NB4 (cell line): ENCODE measurements around the gene STK40.

Experiments
- DNase-seq: peaks from one replicate; pipeline ENCODE4 v3.0.0; 2010; ENCODE audit warnings: low read depth
- H3K4me3 ChIP-seq: one replicate; pipeline ENCODE4 v1.5.1; 2011; ENCODE audit warnings: mild to moderate bottlenecking, low read depth, low read length, moderate library complexity
- MYC ChIP-seq: IDR thresholded peaks from 2 replicates; pipeline ENCODE4 v1.6.1; 2011; ENCODE audit warnings: low read depth, low read length
- POLR2A ChIP-seq: IDR thresholded peaks from 2 replicates; pipeline ENCODE4 v1.6.1; 2011; ENCODE audit warnings: mild to moderate bottlenecking; ENCODE audit not compliant: insufficient read length; ENCODE audit errors: extremely low read depth
- TF ChIP-seq, protein P1 (sequence below): IDR thresholded peaks from 2 replicates; pipeline ENCODE4 v1.6.1; 2011; ENCODE audit warnings: low read depth, low read length
- TF ChIP-seq, protein P2 (sequence below): IDR thresholded peaks from one replicate; pipeline ENCODE4 v1.5.1; 2012; ENCODE audit warnings: low read depth, low read length

The STK40 gene

DNA sequence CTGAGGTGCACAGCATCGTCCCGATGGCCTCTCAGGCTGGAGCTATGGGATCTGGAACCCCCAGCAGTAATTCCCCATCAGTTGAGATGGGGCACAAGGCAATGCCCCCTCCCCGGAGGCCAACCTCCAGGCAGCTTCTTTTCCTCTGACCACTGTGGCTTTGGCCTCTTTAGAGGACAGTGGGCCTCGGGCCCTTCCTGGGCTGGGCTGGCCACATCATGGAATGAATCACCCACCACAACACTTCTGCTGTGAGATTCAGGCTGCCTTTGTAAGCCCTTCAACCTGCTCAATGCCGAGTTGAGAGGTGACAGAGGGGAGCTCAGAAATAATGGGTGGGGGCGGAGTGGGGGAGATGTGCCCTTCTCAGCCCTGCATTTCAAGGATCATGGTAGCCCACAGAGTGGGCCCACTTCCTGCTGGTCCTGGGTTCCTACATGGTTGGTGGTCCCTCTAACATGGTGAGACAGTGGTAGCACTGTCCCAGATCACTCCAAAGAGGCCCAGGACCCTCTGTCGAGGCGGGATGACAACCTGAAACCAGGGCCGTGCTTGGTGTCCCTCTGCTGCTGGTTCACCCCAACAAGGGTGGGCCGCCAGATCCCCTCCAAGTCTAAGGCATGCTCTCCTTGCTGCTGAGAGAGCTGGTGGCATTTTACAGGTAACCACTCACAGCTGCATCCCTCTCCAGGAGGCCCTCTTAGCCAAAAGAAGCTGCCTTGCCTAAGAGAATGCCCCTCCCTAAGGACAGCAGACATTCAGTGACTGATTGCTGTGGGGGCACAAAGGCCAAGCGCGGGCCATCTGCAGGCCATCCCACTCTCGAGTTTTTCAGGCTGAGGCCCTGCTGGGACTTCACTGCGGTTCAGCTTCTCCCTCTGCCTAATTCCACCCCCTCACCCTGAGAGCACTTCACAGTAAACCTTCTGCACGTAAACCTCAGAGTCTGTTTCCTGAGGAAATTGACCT lies 32.5 kb downstream of the STK40 start:
- DNase-seq = no peak
- no peak overlapping the region for H3K4me3 ChIP-seq
- TF ChIP-seq, protein P1, sequence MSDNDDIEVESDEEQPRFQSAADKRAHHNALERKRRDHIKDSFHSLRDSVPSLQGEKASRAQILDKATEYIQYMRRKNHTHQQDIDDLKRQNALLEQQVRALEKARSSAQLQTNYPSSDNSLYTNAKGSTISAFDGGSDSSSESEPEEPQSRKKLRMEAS = no peak
- no peak for TF ChIP-seq POLR2A
- TF ChIP-seq, protein P2, sequence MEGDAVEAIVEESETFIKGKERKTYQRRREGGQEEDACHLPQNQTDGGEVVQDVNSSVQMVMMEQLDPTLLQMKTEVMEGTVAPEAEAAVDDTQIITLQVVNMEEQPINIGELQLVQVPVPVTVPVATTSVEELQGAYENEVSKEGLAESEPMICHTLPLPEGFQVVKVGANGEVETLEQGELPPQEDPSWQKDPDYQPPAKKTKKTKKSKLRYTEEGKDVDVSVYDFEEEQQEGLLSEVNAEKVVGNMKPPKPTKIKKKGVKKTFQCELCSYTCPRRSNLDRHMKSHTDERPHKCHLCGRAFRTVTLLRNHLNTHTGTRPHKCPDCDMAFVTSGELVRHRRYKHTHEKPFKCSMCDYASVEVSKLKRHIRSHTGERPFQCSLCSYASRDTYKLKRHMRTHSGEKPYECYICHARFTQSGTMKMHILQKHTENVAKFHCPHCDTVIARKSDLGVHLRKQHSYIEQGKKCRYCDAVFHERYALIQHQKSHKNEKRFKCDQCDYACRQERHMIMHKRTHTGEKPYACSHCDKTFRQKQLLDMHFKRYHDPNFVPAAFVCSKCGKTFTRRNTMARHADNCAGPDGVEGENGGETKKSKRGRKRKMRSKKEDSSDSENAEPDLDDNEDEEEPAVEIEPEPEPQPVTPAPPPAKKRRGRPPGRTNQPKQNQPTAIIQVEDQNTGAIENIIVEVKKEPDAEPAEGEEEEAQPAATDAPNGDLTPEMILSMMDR = no peak
- TF ChIP-seq MYC = no peak

GRCh38 chr1:36352125-36352909 lies 33.4 kb downstream of the STK40 start:
- H3K4me3 ChIP-seq = no peak overlapping the region
- TF ChIP-seq, protein P1 = no peak
- TF ChIP-seq POLR2A (no peak), MYC (no peak)
- TF ChIP-seq, protein P2 = no peak
- no peak for DNase-seq

DNA sequence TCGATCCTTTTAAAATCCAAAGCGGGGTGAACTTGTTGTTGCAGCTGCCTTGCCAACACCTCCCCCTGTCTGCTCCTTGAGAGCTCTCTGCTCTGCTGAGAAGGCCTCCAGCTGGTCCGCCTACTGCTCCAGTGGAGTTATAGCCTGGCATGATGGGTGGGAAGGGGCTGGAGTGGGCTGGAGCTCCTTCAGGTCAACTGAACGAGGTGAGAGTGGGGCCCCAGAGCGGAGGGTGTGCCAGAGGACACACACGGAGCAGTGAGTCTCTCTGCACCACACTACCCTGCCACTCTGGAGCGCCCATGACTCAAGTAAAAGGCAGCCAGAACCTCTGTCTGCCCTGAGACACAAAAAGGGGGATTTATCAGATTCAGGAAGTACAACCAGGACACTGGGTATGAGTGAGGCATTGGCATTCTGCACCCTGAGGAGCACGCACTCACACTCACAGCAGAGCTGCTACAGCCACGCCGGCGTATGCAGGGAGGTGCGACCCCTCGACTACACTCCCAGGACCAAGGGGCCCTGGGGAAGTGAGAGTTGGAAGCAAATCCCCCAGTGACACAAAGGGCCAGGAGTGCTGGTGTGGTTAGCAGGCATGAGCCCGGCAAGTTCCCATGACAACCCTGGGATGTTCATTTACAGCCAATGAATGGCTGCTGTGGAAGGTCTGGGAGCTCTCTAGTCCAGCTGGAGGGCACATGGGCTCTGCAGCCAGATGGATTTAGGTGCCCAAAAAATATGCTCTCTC lies 34.3 kb downstream of the STK40 start:
- no peak for DNase-seq
- H3K4me3 ChIP-seq = no peak overlapping the region

GRCh38 chr1:36350659-36351226 lies 35.0 kb downstream of the STK40 start:
- no peak for DNase-seq
- no peak overlapping the region for H3K4me3 ChIP-seq
- TF ChIP-seq, protein P1 = no peak

More for the DNA sequence above, 34.3 kb downstream of the STK40 start:
- TF ChIP-seq MYC (no peak), POLR2A (no peak)
- TF ChIP-seq, protein P1 = no peak
- TF ChIP-seq, protein P2 = no peak

DNA sequence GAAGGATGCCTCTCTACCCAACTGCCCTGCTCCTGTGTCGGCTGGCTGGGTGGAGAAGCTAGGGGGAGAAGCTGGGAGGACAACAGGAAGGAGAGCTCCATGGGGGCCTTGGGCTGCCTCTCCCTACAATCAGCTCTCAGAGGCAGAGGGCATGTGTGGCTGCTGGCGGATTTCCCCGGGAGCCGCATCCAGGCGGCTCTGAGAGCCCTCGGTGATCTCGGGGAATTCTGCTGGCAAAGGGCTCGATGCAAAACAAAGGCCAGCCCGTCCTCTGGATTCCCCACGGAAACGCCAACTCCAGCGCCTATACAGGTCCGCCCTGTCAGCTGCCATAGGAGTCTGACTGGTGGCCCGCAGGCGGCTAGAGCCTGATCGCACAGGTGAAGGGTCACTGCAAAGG lies 35.9 kb downstream of the STK40 start:
- H3K4me3 ChIP-seq = no peak overlapping the region
- TF ChIP-seq, protein P2 = no peak
- TF ChIP-seq POLR2A (no peak), MYC (no peak)
- TF ChIP-seq, protein P1 = no peak
- no peak for DNase-seq
